ENCODE measurements around the gene STUM. TPM values are rescaled to one million over a fixed set of nuclear protein-coding genes. Genes with fewer than 3 reads are reported as not detected.

The STUM gene
- total RNA-seq, 4 donors from 2014 or later: 0.15 to 3.2 (median 0.34) TPM

- Histone ChIP-seq H3K9me3 (no peaks in the 10 kb centered on the region), H3K27me3 (no peaks in the 10 kb centered on the region), H3K4me3 (no peak overlapping the region), H3K36me3 (peaks cover 15 to 33% (median 21%) of the 10 kb centered on the region in 3 donors), H3K27ac (peak overlapping the region in 1 of 4 donors; percentile 53), H3K4me1 (peaks cover 17 to 49% (median 24%) of the 10 kb centered on the region in 3 donors)
- intact Hi-C loops (cut with DNase I): no loop called here
- TF ChIP-seq CTCF (IDR thresholded peaks at IDR 0.05): no peak
- TF ChIP-seq POLR2A (IDR thresholded peaks at IDR 0.05): no peak
- DNase-seq: no peak
- whole genome bisulfite sequencing, 2 donors: 45 to 79% methylated on average over 5 to 8 of the region's 11 CpGs
These were observed 101.8 kb downstream of the STUM start for GRCh38 chr1:226650236-226650841.

GRCh38 chr1:226651041-226651731 lies 102.6 kb downstream of the STUM start:
- TF ChIP-seq POLR2A (IDR thresholded peaks at IDR 0.05) (no peak), CTCF (IDR thresholded peaks at IDR 0.05) (no peak)
- H3K27ac ChIP-seq: peak overlapping the region in 1 of 4 donors; percentile 53
- H3K36me3 ChIP-seq: peaks cover 15 to 29% (median 21%) of the 10 kb centered on the region in 3 donors
- intact Hi-C loops (cut with DNase I): no loop called here
- no peak overlapping the region for H3K4me3 ChIP-seq
- peaks cover 9 to 49% (median 26%) of the 10 kb centered on the region in 3 donors for H3K4me1 ChIP-seq
- no peak for DNase-seq
- H3K9me3 ChIP-seq: no peaks in the 10 kb centered on the region
- H3K27me3 ChIP-seq: no peaks in the 10 kb centered on the region
- WGBS, 2 donors: 90% methylated on average over 9 to 10 of the region's 12 CpGs

- Histone ChIP-seq H3K36me3 (peaks cover 10 to 24% (median 18%) of the 10 kb centered on the region in 3 donors), H3K27ac (peak overlapping the region in 1 of 4 donors; percentile 53), H3K27me3 (no peaks in the 10 kb centered on the region), H3K9me3 (no peaks in the 10 kb centered on the region), H3K4me1 (peaks cover 3 to 49% (median 31%) of the 10 kb centered on the region in 3 donors), H3K4me3 (no peak overlapping the region)
- DNase-seq: no peak
- WGBS, 2 donors: 80 to 87% methylated on average over 1 to 2 of the region's 4 CpGs
- intact Hi-C loops (cut with DNase I): no loop called here
- no peak for TF ChIP-seq CTCF (IDR thresholded peaks at IDR 0.05)
- TF ChIP-seq POLR2A (IDR thresholded peaks at IDR 0.05): no peak
These were observed 103.2 kb downstream of the STUM start for GRCh38 chr1:226651732-226652105.

- intact Hi-C loops (cut with DNase I): no loop called here
- no peak for DNase-seq
- Histone ChIP-seq H3K36me3 (peaks cover 1 to 15% (median 9%) of the 10 kb centered on the region in 3 donors), H3K9me3 (no peaks in the 10 kb centered on the region), H3K27me3 (no peaks in the 10 kb centered on the region), H3K4me3 (no peak overlapping the region), H3K27ac (no peak overlapping the region), H3K4me1 (peaks cover 0 to 57% (median 35%) of the 10 kb centered on the region in 3 donors)
- TF ChIP-seq POLR2A (IDR thresholded peaks at IDR 0.05): no peak
- TF ChIP-seq CTCF (IDR thresholded peaks at IDR 0.05): no peak
- 91 to 100% methylated on average over 1 to 3 of the region's 6 CpGs for WGBS, 2 donors
These were observed 104.0 kb downstream of the STUM start for GRCh38 chr1:226652613-226653012.

GRCh38 chr1:226653311-226653921 lies 104.9 kb downstream of the STUM start:
- no peak for DNase-seq
- Histone ChIP-seq H3K36me3 (peaks cover 0 to 7% (median under 1%) of the 10 kb centered on the region in 3 donors), H3K27ac (peak overlapping the region in 1 of 4 donors; percentile 61), H3K27me3 (no peaks in the 10 kb centered on the region), H3K4me1 (peaks cover 0 to 65% (median 42%) of the 10 kb centered on the region in 3 donors), H3K9me3 (no peaks in the 10 kb centered on the region), H3K4me3 (no peak overlapping the region)
- no peak for TF ChIP-seq CTCF (IDR thresholded peaks at IDR 0.05)
- peak in 1 of 4 donors; percentile 27 for TF ChIP-seq POLR2A (IDR thresholded peaks at IDR 0.05)
- WGBS, 2 donors: 64 to 93% methylated on average over 4 to 5 of the region's 11 CpGs
- intact Hi-C loops (cut with DNase I): no loop called here
